Right lobe of liver (tissue), 6 donors: ENCODE measurements around the gene TRPM3. TPM values are rescaled to one million over a fixed set of nuclear protein-coding genes. Genes with fewer than 3 reads are reported as not detected.
"Not testable (repeated sequence)": the region's sequence is repeated elsewhere in the genome, so short reads cannot be mapped to it uniquely, and the experiment has no call there.

Experiments used
- ATAC-seq, 4 donors: fragments of 200-7000 bp; cut with Tn5 transposase; one replicate each; pipeline ENCODE4 v1.9.1; 2020; ENCODE audit warnings: mild to moderate bottlenecking in 4 of 4, moderate library complexity in 4 of 4
- DNase-seq, 3 donors: peaks; one replicate each; pipeline ENCODE4 v3.0.0-alpha.2; 2020
- H3K27ac ChIP-seq, 3 donors: fragments of 200-600 bp; one replicate each; pipeline ENCODE4 v1.8.0; 2022
- H3K27me3 ChIP-seq, 2 donors: fragments of 200-600 bp; one replicate each; pipeline ENCODE4 v1.8.0; 2022
- H3K36me3 ChIP-seq, 4 donors: fragments of 200-600 bp; sonication (generic) in 1 of 4; one replicate each; pipeline versions ENCODE4 v1.5.1 to v1.8.0; 2017 to 2022; ENCODE audit warnings: control low read depth in 1 of 4
- H3K4me1 ChIP-seq, 4 donors: fragments of 200-600 bp; sonication (generic) in 1 of 4; one replicate each; pipeline versions ENCODE4 v1.5.1 to v1.8.0; 2017 to 2022; ENCODE audit warnings: control low read depth in 1 of 4
- H3K4me3 ChIP-seq, 3 donors: fragments of 200-600 bp; one replicate each; pipeline ENCODE4 v1.8.0; 2022
- H3K9me3 ChIP-seq, 4 donors: fragments of 200-600 bp; sonication (generic) in 1 of 4; one replicate each; pipeline versions ENCODE4 v1.5.1 to v1.8.0; 2017 to 2022; ENCODE audit warnings: control low read depth in 1 of 4
- POLR2A ChIP-seq: fragments of 450-650 bp; IDR thresholded peaks from one replicate; pipeline ENCODE4 v1.6.1; 2017; ENCODE audit warnings: antibody characterized with exemption, mild to moderate bottlenecking
- WGBS: methylation state at CpG from one replicate; pipeline ENCODE4 v1.1.6; 2018; ENCODE audit warnings: low coverage, low lambda C conversion rate; ENCODE audit not compliant: insufficient coverage; ENCODE audit errors: missing lambda C conversion rate; 5-methylcytosine and 5-hydroxymethylcytosine counted together
- intact Hi-C, 2 donors: fragments of 100-400 bp; cut with DNase I; formaldehyde crosslinking; loops; one replicate each; pipeline versions ENCODE4 v1.11.2 to v1.14.1; 2022
- total RNA-seq, 6 experiments: library from RNA; depleted of rRNA in 2 of 6; stranded (reverse); fragments of >200 nt in 2 of 6; fragmentation: NEBNext Ultra II Directional in 3 of 6; extraction: Animal tissue kit (Norgen Biotek cat#: 25700) in 3 of 6; gene quantifications; one replicate each; pipeline versions ENCODE4 v1.1.0 to v1.2.4, GENCODE V29; 2016 to 2023
- TF ChIP-seq, protein P1 (sequence below), 4 donors: fragments of 200-600 bp in 3 of 4; fragments of 450-650 bp in 1 of 4; IDR thresholded peaks; one replicate each; pipeline versions ENCODE4 v1.5.1 to v1.8.0; 2016 to 2022; ENCODE audit warnings: antibody characterized with exemption in 4 of 4, mild to moderate bottlenecking in 2 of 4
- donor health status: DM: no; HTN: yes; CAD: no.
- donor health status: DM: no; HTN: no; CAD: no.
- donor health status: DM: no; HTN: no; CAD: no.
- donor health status: DM: no; HTN: yes; CAD: no.
- donor health status: DM: no; HTN: yes; CAD: no.

Gene TRPM3
- total RNA-seq, 6 experiments from 2014 or later: 0.26 to 0.56 (median 0.39) TPM

DNA sequence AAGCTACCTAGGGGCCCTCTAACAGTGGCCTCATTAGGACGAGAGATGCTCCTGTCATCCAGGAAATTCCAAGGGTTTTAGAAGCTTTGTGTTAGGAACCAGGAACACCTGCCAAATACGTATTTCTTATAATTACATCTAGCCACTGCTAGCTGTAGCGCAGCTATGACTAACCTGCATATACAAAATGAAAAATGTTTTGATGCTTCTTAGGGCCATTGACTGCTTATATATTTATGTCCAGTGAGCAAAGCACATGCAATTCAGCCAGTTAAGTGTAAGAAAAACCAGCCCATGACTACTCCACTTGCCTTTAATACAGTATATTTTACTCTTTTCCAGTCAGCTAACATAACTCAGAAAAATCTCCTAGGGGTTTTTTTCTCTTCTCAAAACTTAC, 143.3 kb downstream of the TRPM3 start:
- no peak for ATAC-seq
- Histone ChIP-seq H3K4me1 (no peaks in the 10 kb centered on the region), H3K27me3 (no peaks in the 10 kb centered on the region), H3K36me3 (no peaks in the 10 kb centered on the region), H3K4me3 (no peak overlapping the region), H3K27ac (no peak overlapping the region), H3K9me3 (no peaks in the 10 kb centered on the region)
- 65% methylated on average over 3 of the region's 3 CpGs for WGBS
- TF ChIP-seq, protein P1, sequence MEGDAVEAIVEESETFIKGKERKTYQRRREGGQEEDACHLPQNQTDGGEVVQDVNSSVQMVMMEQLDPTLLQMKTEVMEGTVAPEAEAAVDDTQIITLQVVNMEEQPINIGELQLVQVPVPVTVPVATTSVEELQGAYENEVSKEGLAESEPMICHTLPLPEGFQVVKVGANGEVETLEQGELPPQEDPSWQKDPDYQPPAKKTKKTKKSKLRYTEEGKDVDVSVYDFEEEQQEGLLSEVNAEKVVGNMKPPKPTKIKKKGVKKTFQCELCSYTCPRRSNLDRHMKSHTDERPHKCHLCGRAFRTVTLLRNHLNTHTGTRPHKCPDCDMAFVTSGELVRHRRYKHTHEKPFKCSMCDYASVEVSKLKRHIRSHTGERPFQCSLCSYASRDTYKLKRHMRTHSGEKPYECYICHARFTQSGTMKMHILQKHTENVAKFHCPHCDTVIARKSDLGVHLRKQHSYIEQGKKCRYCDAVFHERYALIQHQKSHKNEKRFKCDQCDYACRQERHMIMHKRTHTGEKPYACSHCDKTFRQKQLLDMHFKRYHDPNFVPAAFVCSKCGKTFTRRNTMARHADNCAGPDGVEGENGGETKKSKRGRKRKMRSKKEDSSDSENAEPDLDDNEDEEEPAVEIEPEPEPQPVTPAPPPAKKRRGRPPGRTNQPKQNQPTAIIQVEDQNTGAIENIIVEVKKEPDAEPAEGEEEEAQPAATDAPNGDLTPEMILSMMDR (IDR thresholded peaks at IDR 0.05): no peak
- TF ChIP-seq POLR2A: no peak
- intact Hi-C loops: no loop called here
- no peak for DNase-seq

DNA sequence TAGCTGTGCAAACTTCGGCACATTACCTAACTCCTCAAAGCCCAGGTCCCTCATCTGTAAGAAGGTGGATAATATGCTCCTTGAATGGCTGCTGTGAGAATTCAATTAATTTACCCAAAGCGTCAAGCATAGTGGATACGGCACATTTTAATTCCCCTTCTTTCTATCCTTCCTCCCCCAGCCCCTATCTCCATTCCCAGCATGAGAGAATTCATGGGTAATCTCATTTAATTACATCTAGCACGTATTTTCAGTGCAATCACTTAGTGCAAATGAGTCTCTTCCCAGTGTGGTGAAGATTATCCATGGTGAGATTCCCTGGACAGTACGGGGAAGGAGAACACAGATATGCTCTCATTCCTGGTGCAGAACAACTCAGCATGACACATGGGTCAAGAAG, 145.6 kb downstream of the TRPM3 start:
- no peaks in the 10 kb centered on the region for H3K9me3 ChIP-seq
- H3K27me3 ChIP-seq: no peaks in the 10 kb centered on the region
- no peak for TF ChIP-seq POLR2A
- TF ChIP-seq, protein P1 (IDR thresholded peaks at IDR 0.05): no peak
- H3K36me3 ChIP-seq: no peaks in the 10 kb centered on the region
- no peak for DNase-seq
- no peak overlapping the region for H3K27ac ChIP-seq
- no peaks in the 10 kb centered on the region for H3K4me1 ChIP-seq
- H3K4me3 ChIP-seq: no peak overlapping the region
- ATAC-seq: no peak
- 68% methylated on average over 5 of the region's 5 CpGs for WGBS
- intact Hi-C loops: no loop called here

DNA sequence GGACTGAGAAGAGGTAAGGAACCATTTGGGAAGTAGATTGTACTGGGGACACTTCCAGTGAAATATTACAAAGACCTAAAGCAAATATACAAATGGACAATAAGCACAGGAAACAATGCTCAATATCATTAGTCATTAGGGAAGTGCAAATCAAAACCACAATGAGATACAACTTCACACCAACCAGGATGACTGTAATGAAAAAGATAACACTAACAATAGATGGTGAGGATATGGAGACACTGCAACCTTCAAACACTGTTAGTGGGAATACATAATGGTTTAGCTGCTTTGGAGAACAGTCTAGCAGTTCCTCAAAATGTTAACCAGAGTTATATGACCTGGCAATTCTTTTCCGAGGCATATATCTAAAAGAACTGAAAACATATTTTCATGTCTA, 149.7 kb downstream of the TRPM3 start:
- 91% methylated on average over 1 of the region's 1 CpG for WGBS
- ATAC-seq: no peak
- Histone ChIP-seq H3K9me3 (no peaks in the 10 kb centered on the region), H3K4me1 (no peaks in the 10 kb centered on the region), H3K27me3 (no peaks in the 10 kb centered on the region), H3K27ac (no peak overlapping the region), H3K36me3 (no peaks in the 10 kb centered on the region), H3K4me3 (no peak overlapping the region)
- no peak for TF ChIP-seq POLR2A
- TF ChIP-seq, protein P1 (IDR thresholded peaks at IDR 0.05): no peak
- intact Hi-C loops: no loop called here
- DNase-seq: no peak

DNA sequence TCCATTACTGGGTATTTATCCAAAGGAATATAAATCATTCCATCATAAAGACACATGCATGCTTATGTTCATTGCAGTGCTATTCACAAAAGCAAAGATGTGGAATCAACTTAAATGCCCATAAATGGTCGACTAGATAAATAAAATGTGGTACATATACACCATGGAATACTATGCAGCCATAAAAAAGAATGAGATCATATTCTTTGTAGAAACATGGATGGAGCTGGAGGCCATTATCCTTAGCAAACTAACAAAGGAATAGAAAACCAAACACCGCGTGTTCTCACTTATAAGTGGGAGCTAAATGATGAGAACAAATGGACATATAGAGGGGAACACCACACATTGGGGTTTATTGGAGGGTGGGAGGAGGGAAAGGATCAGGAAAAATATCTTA, 155.0 kb downstream of the TRPM3 start:
- DNase-seq, H3K27ac ChIP-seq, intact Hi-C loops, ATAC-seq, H3K4me3 ChIP-seq, H3K36me3 ChIP-seq, H3K27me3 ChIP-seq, H3K9me3 ChIP-seq: not testable (repeated sequence)
- 68% methylated on average over 3 of the region's 3 CpGs for WGBS
- H3K4me1 ChIP-seq: peaks cover 0 to 12% (median 0%) of the 10 kb centered on the region in 4 donors

DNA sequence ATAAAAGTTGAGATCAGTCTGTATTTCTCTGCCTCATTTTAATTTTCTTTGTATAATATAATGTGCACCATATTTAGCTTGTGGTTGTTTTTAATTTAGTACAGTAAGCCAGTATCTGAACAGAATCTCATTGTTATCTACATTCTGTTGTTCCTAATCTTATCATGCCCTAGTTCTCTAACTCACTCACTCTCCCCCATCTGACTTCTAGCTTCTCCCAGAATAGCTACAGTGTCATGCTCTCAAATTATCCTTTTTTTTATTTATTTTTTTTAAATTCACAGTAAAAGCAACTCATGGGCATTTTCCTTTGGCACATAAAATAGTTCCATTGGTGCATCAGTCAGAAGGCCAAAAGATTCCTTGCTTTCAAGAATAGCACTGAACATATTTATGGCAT, 156.6 kb downstream of the TRPM3 start:
- DNase-seq: no peak
- Histone ChIP-seq H3K4me3 (no peak overlapping the region), H3K36me3 (no peaks in the 10 kb centered on the region), H3K4me1 (peaks cover 0 to 12% (median 0%) of the 10 kb centered on the region in 4 donors), H3K27ac (no peak overlapping the region), H3K9me3 (no peaks in the 10 kb centered on the region), H3K27me3 (no peaks in the 10 kb centered on the region)
- intact Hi-C loops: no loop called here
- ATAC-seq: no peak
- TF ChIP-seq, protein P1 (IDR thresholded peaks at IDR 0.05): no peak
- no peak for TF ChIP-seq POLR2A
